ENCODE measurements around the gene HRG.

GRCh38 chr3:186642014-186642413 is 23.8 kb upstream of the HRG start:
- TF ChIP-seq CTCF (IDR thresholded peaks at IDR 0.05) (no peak), POLR2AphosphoS5 (IDR thresholded peaks at IDR 0.05) (no peak), POLR2A (IDR thresholded peaks at IDR 0.05) (no peak)
